SHP77 treated with DMSO at 0.1 percent for 48 hours (cell line): ENCODE measurements around the gene OR2A1.
"Not testable (repeated sequence)": the region's sequence is repeated elsewhere in the genome, so short reads cannot be mapped to it uniquely, and the experiment has no call there.

ENCODE experiments used
- DNase-seq: peaks from one replicate; lab custom pipeline; 2025; lab: John Stamatoyannopoulos, UW

OR2A1 gene

GRCh38 chr7:144311872-144312469 lies at the start of gene OR2A1:
TSS of gene OR2A1 (plus strand) at chr7:144312419. CDS start at chr7:144318125, 5,706 bp downstream.
- not testable (repeated sequence) for DNase-seq

- DNase-seq, result not testable (repeated sequence)
Measured at GRCh38 chr7:144264692-144265091, 47.5 kb upstream of the OR2A1 start, which contains the start of gene OR2A7. TSS of gene OR2A7 (minus strand) at chr7:144264792. CDS start at chr7:144259628, 5,164 bp downstream.

GRCh38 chr7:144269188-144269587 lies 43.0 kb upstream of the OR2A1 start, which contains the start of gene CTAGE8:
TSS of gene CTAGE8 (minus strand) at chr7:144269288. CDS start at chr7:144269250, 38 bp downstream.
- not testable (repeated sequence) for DNase-seq

- DNase-seq, result not testable (repeated sequence)
Measured at GRCh38 chr7:144275281-144275680, 36.9 kb upstream of the OR2A1 start.

- DNase-seq, result not testable (repeated sequence)
Measured at GRCh38 chr7:144280010-144280409, 32.2 kb upstream of the OR2A1 start.

- not testable (repeated sequence) for DNase-seq
Measured at GRCh38 chr7:144281981-144282380, 30.2 kb upstream of the OR2A1 start.

- DNase-seq, result not testable (repeated sequence)
Measured at GRCh38 chr7:144282490-144282889, 29.7 kb upstream of the OR2A1 start.

- not testable (repeated sequence) for DNase-seq
Measured at GRCh38 chr7:144283716-144284115, 28.5 kb upstream of the OR2A1 start.

GRCh38 chr7:144287171-144287784 lies 24.9 kb upstream of the OR2A1 start:
- DNase-seq, result not testable (repeated sequence)

GRCh38 chr7:144291607-144292006 lies 20.6 kb upstream of the OR2A1 start:
- DNase-seq, result not testable (repeated sequence)

- not testable (repeated sequence) for DNase-seq
Measured at GRCh38 chr7:144292384-144293161, 19.6 kb upstream of the OR2A1 start.

GRCh38 chr7:144293794-144294499 lies 18.3 kb upstream of the OR2A1 start:
- not testable (repeated sequence) for DNase-seq

GRCh38 chr7:144302578-144303303 lies 9.5 kb upstream of the OR2A1 start:
- DNase-seq, result not testable (repeated sequence)

- not testable (repeated sequence) for DNase-seq
Measured at GRCh38 chr7:144303607-144304006, 8.6 kb upstream of the OR2A1 start.

GRCh38 chr7:144305156-144305555 lies 7.1 kb upstream of the OR2A1 start:
- not testable (repeated sequence) for DNase-seq

- not testable (repeated sequence) for DNase-seq
Measured at GRCh38 chr7:144309702-144310101, 2.5 kb upstream of the OR2A1 start.

GRCh38 chr7:144311218-144311617 lies 1.0 kb upstream of the OR2A1 start:
- not testable (repeated sequence) for DNase-seq

GRCh38 chr7:144317537-144317936 lies 5.3 kb downstream of the OR2A1 start:
- not testable (repeated sequence) for DNase-seq

GRCh38 chr7:144319547-144319946 lies 7.3 kb downstream of the OR2A1 start:
- not testable (repeated sequence) for DNase-seq

GRCh38 chr7:144321677-144322206 lies 9.5 kb downstream of the OR2A1 start:
- DNase-seq, result not testable (repeated sequence)

- DNase-seq, result not testable (repeated sequence)
Measured at GRCh38 chr7:144323359-144323758, 11.1 kb downstream of the OR2A1 start.
